Measurements from ENCODE around the gene UGT1A6. TPM values are rescaled to one million over a fixed set of nuclear protein-coding genes. Genes with fewer than 3 reads are reported as not detected.

Gene UGT1A6
- total and polyA plus RNA-seq, 2 donors (not counting 1 experiment from before 2014, with no cell fraction given) = not detected

DNA sequence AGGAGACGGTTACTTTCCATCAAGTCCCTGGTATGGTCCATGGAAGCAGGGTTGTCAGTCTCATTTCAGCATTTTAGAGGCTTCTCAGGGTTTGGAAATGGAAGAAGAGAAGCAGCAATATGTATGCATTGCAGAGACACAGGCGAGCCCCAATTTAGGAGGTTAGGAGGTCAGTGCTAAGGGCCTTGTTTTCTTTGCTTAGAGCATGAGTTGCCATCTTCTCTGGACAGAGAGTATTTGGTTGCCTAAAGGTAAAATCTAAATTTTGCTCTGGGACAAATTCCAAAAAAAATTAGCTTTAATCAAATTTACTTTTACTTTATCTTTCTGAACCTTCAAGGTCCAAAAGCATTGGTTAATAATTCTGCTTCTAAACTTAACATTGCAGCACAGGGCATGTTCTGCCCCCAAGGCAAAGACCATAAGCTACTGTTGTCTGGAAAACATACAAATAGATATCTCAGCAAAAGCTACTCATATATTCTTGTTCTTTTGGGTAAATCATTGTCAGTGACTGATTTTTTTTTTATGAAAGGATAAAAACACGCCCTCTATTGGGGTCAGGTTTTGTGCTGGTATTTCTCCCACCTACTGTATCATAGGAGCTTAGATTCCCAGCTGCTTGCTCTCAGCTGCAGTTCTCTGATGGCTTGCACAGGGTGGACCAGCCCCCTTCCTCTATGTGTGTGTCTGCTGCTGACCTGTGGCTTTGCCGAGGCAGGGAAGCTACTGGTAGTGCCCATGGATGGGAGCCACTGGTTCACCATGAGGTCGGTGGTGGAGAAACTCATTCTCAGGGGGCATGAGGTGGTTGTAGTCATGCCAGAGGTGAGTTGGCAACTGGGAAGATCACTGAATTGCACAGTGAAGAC lies 21.2 kb upstream of the UGT1A6 start, which contains the start of gene UGT1A9:
Gene UGT1A9, plus strand, starts transcription at position 609 of the 872 bp plus-strand sequence. Its CDS starts 37 bp downstream, at position 646.
- no peak within 1 kb of the TSS for H3K4me2 ChIP-seq (ENCODE audit: extremely low read depth, insufficient read depth, low read length)
- H3K27me3 ChIP-seq (ENCODE audit: control insufficient read depth, insufficient read depth, low read length) = no peaks in the 10 kb centered on the region
- no peaks in the 10 kb centered on the region for H3K4me1 ChIP-seq (ENCODE audit: control insufficient read depth, extremely low read depth, insufficient read depth, low read length)
- no peak within 1 kb of the TSS for H3K4me3 ChIP-seq (replicated peaks in 1 of 4; ENCODE audit: control extremely low read depth in 1 of 4, insufficient read depth in 1 of 4, low read depth in 3 of 4, low read length in 4 of 4)
- H3K9me3 ChIP-seq (ENCODE audit: control insufficient read depth, insufficient read depth, low read depth, low read length) = no peaks in the 10 kb centered on the region
- H2AFZ ChIP-seq (ENCODE audit: low read length) = no peak within 1 kb of the TSS
- no peaks in the 10 kb centered on the region for H3K36me3 ChIP-seq (ENCODE audit: control insufficient read depth, insufficient read depth, low read length)
- no peak for DNase-seq (ENCODE audit: low read depth in 2 of 2)
- no peak within 1 kb of the TSS for H3K9ac ChIP-seq (ENCODE audit: insufficient read depth, low read length)
- no peaks in the 10 kb centered on the region for H4K20me1 ChIP-seq (ENCODE audit: control insufficient read depth, extremely low read depth, insufficient read depth, low read length)
- H3K79me2 ChIP-seq (ENCODE audit: control insufficient read depth, insufficient read depth, low read length) = no peaks in the 10 kb centered on the region
- no peak within 1 kb of the TSS for H3K27ac ChIP-seq (ENCODE audit: insufficient read depth, low read length)
- TF ChIP-seq, protein P1, sequence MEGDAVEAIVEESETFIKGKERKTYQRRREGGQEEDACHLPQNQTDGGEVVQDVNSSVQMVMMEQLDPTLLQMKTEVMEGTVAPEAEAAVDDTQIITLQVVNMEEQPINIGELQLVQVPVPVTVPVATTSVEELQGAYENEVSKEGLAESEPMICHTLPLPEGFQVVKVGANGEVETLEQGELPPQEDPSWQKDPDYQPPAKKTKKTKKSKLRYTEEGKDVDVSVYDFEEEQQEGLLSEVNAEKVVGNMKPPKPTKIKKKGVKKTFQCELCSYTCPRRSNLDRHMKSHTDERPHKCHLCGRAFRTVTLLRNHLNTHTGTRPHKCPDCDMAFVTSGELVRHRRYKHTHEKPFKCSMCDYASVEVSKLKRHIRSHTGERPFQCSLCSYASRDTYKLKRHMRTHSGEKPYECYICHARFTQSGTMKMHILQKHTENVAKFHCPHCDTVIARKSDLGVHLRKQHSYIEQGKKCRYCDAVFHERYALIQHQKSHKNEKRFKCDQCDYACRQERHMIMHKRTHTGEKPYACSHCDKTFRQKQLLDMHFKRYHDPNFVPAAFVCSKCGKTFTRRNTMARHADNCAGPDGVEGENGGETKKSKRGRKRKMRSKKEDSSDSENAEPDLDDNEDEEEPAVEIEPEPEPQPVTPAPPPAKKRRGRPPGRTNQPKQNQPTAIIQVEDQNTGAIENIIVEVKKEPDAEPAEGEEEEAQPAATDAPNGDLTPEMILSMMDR (conservative IDR thresholded peaks at IDR 0.05 in 1 of 2, IDR thresholded peaks at IDR 0.05 in 1 of 2; ENCODE audit: low read depth in 1 of 2, low read length in 2 of 2) = no peak
- TF ChIP-seq EZH2 (IDR thresholded peaks at IDR 0.05; ENCODE audit: low read length, missing control alignments) = no peak

DNA sequence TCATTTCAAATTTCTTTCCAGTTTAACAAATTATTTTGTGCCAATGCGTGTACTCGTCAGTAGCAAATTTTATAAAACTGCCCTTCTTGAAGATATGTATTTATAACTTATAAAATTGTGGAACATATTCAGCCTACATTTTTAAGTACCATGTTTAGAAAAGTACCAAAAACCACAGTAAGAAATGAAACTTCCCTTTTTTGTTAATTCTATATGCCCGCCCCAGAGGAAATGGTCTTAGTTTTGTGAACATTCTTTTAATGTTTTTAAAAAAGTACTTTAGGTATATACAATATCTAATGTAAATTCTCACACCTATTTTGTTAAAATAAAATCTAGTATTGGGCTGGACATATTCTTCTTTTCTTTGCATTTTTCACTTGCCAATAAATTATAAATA lies 19.8 kb upstream of the UGT1A6 start:
- Histone ChIP-seq H4K20me1 (ENCODE audit: control insufficient read depth, extremely low read depth, insufficient read depth, low read length) (no peaks in the 10 kb centered on the region), H3K27ac (ENCODE audit: insufficient read depth, low read length) (no peak overlapping the region), H2AFZ (ENCODE audit: low read length) (no peak overlapping the region), H3K79me2 (ENCODE audit: control insufficient read depth, insufficient read depth, low read length) (no peaks in the 10 kb centered on the region), H3K36me3 (ENCODE audit: control insufficient read depth, insufficient read depth, low read length) (no peaks in the 10 kb centered on the region), H3K9ac (ENCODE audit: insufficient read depth, low read length) (no peak overlapping the region), H3K4me3 (replicated peaks in 1 of 4; ENCODE audit: control extremely low read depth in 1 of 4, insufficient read depth in 1 of 4, low read depth in 3 of 4, low read length in 4 of 4) (no peak overlapping the region), H3K9me3 (ENCODE audit: control insufficient read depth, insufficient read depth, low read depth, low read length) (no peaks in the 10 kb centered on the region), H3K4me2 (ENCODE audit: extremely low read depth, insufficient read depth, low read length) (no peak overlapping the region), H3K4me1 (ENCODE audit: control insufficient read depth, extremely low read depth, insufficient read depth, low read length) (no peaks in the 10 kb centered on the region), H3K27me3 (ENCODE audit: control insufficient read depth, insufficient read depth, low read length) (no peaks in the 10 kb centered on the region)
- no peak for TF ChIP-seq EZH2 (IDR thresholded peaks at IDR 0.05; ENCODE audit: low read length, missing control alignments)
- TF ChIP-seq, protein P1 (conservative IDR thresholded peaks at IDR 0.05 in 1 of 2, IDR thresholded peaks at IDR 0.05 in 1 of 2; ENCODE audit: low read depth in 1 of 2, low read length in 2 of 2) = no peak
- DNase-seq (ENCODE audit: low read depth in 2 of 2) = no peak

DNA sequence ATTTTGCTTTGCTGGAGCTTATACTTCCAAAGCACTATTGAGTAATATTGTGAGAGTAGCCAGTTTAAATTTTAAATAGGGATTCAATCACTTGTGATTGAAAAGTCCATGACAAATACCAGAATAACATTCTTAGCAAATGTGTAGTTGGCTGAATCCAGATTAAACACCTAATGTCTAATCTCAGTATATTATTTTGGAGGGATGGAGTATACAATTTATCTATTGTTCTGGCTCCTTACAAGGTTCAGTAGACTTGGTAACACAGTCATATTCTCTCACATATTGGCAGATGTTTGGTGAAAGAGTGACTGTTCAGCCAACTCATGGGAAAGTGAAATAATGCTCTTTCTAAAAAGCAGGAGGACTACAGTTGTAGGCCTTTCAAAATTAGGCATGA lies 18.8 kb upstream of the UGT1A6 start:
- DNase-seq (ENCODE audit: low read depth in 2 of 2) = no peak

More for the DNA sequence above, 18.8 kb upstream of the UGT1A6 start:
- no peak for TF ChIP-seq EZH2 (IDR thresholded peaks at IDR 0.05; ENCODE audit: low read length, missing control alignments)
- TF ChIP-seq, protein P1 (conservative IDR thresholded peaks at IDR 0.05 in 1 of 2, IDR thresholded peaks at IDR 0.05 in 1 of 2; ENCODE audit: low read depth in 1 of 2, low read length in 2 of 2) = no peak
- Histone ChIP-seq H3K79me2 (ENCODE audit: control insufficient read depth, insufficient read depth, low read length) (no peaks in the 10 kb centered on the region), H3K36me3 (ENCODE audit: control insufficient read depth, insufficient read depth, low read length) (no peaks in the 10 kb centered on the region), H4K20me1 (ENCODE audit: control insufficient read depth, extremely low read depth, insufficient read depth, low read length) (no peaks in the 10 kb centered on the region), H3K9me3 (ENCODE audit: control insufficient read depth, insufficient read depth, low read depth, low read length) (no peaks in the 10 kb centered on the region), H3K9ac (ENCODE audit: insufficient read depth, low read length) (no peak overlapping the region), H3K4me3 (replicated peaks in 1 of 4; ENCODE audit: control extremely low read depth in 1 of 4, insufficient read depth in 1 of 4, low read depth in 3 of 4, low read length in 4 of 4) (no peak overlapping the region), H3K27ac (ENCODE audit: insufficient read depth, low read length) (no peak overlapping the region), H3K4me1 (ENCODE audit: control insufficient read depth, extremely low read depth, insufficient read depth, low read length) (no peaks in the 10 kb centered on the region), H3K4me2 (ENCODE audit: extremely low read depth, insufficient read depth, low read length) (no peak overlapping the region), H2AFZ (ENCODE audit: low read length) (no peak overlapping the region), H3K27me3 (ENCODE audit: control insufficient read depth, insufficient read depth, low read length) (no peaks in the 10 kb centered on the region)

Measured in fibroblast of lung (primary cell).